Measurements from ENCODE around the gene LRRC75A. TPM values are rescaled to one million over a fixed set of nuclear protein-coding genes. Genes with fewer than 3 reads are reported as not detected.

LRRC75A gene
- total RNA-seq, 1 experiment from 2014 or later, result 15.8 TPM

DNA sequence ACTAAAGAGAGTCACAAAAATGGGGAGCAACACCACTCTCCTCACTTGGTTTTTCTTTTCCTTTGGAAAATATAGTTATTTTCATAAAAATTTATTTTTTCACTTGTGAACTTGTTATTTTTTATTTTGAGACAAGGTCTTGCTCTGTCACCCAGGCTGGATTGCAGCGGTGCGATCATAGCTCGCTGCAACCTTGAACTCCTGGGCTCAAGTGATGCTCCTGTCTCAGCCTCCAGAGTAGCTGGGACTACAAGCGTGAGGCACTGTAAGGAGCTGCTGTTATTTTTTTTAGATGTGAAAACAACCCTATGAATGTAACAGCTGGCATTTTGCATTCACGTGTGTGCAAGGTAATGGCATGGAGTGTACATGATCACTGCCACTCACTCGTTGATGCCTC is 24.9 kb downstream of the LRRC75A start:
- TF ChIP-seq EZH2 (IDR thresholded peaks at IDR 0.05; ENCODE audit: low read depth), result no peak
- TF ChIP-seq, protein P1, sequence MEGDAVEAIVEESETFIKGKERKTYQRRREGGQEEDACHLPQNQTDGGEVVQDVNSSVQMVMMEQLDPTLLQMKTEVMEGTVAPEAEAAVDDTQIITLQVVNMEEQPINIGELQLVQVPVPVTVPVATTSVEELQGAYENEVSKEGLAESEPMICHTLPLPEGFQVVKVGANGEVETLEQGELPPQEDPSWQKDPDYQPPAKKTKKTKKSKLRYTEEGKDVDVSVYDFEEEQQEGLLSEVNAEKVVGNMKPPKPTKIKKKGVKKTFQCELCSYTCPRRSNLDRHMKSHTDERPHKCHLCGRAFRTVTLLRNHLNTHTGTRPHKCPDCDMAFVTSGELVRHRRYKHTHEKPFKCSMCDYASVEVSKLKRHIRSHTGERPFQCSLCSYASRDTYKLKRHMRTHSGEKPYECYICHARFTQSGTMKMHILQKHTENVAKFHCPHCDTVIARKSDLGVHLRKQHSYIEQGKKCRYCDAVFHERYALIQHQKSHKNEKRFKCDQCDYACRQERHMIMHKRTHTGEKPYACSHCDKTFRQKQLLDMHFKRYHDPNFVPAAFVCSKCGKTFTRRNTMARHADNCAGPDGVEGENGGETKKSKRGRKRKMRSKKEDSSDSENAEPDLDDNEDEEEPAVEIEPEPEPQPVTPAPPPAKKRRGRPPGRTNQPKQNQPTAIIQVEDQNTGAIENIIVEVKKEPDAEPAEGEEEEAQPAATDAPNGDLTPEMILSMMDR (conservative IDR thresholded peaks at IDR 0.05), result no peak
- no peak overlapping the region for H3K4me2 ChIP-seq
- POLR2A ChIA-PET (ENCODE audit: unreplicated experiment), result no interaction called here
- no peak overlapping the region for H3K4me3 ChIP-seq
- CTCF ChIA-PET, result no interaction called here
- H3K36me3 ChIP-seq (ENCODE audit: low read depth), result no peaks in the 10 kb centered on the region
- H3F3A ChIP-seq (ENCODE audit: insufficient read depth, low read depth), result no peaks in the 10 kb centered on the region
- H2AFZ ChIP-seq, result no peak overlapping the region
- H4K20me1 ChIP-seq (ENCODE audit: insufficient read depth), result no peaks in the 10 kb centered on the region
- DNase-seq, result no peak
- H3K9me2 ChIP-seq (ENCODE audit: insufficient read depth), result no peaks in the 10 kb centered on the region
- H3K27ac ChIP-seq, result no peak overlapping the region
- BruUV-seq (replicated peaks), result no TSS peak
- no peaks in the 10 kb centered on the region for H3K27me3 ChIP-seq (ENCODE audit: insufficient read depth, low read depth)
- H3K4me1 ChIP-seq (replicated peaks; ENCODE audit: insufficient read depth), result no peaks in the 10 kb centered on the region; the same call in 1 of the 2 replicates
- intact Hi-C loops (cut with micrococcal nuclease; ENCODE audit: unreplicated experiment), result no loop called here
- H3K9me3 ChIP-seq (ENCODE audit: insufficient read depth, low read depth), result no peaks in the 10 kb centered on the region
- no peaks in the 10 kb centered on the region for H3K79me2 ChIP-seq (ENCODE audit: low read depth)

- TF ChIP-seq, protein P1 (conservative IDR thresholded peaks at IDR 0.05), result no peak
- TF ChIP-seq EZH2 (IDR thresholded peaks at IDR 0.05; ENCODE audit: low read depth), result no peak
- Histone ChIP-seq H3K4me1 (replicated peaks; ENCODE audit: insufficient read depth) (no peaks in the 10 kb centered on the region; the same call in 1 of the 2 replicates), H3K4me2 (no peak overlapping the region), H3K4me3 (no peak overlapping the region), H3K27ac (no peak overlapping the region), H3K79me2 (ENCODE audit: low read depth) (no peaks in the 10 kb centered on the region), H4K20me1 (ENCODE audit: insufficient read depth) (no peaks in the 10 kb centered on the region), H3K9me3 (ENCODE audit: insufficient read depth, low read depth) (no peaks in the 10 kb centered on the region), H3K36me3 (ENCODE audit: low read depth) (no peaks in the 10 kb centered on the region), H3F3A (ENCODE audit: insufficient read depth, low read depth) (no peaks in the 10 kb centered on the region), H3K27me3 (ENCODE audit: insufficient read depth, low read depth) (no peaks in the 10 kb centered on the region), H3K9me2 (ENCODE audit: insufficient read depth) (no peaks in the 10 kb centered on the region), H2AFZ (no peak overlapping the region)
- no peak for DNase-seq
- intact Hi-C loops (cut with micrococcal nuclease; ENCODE audit: unreplicated experiment), result no loop called here
- BruUV-seq (replicated peaks), result no TSS peak
- POLR2A ChIA-PET (ENCODE audit: unreplicated experiment), result interaction anchor here (0.6 kb wide), 1 partner anchor 815 kb away, joined by 7 read pairs; no protein-coding TSS in a partner anchor
- CTCF ChIA-PET, result no interaction called here
These were observed 25.6 kb downstream of the LRRC75A start for GRCh38 chr17:16466407-16466806.

- no TSS peak for BruUV-seq (replicated peaks)
- POLR2A ChIA-PET (ENCODE audit: unreplicated experiment), result interaction anchor here (0.6 kb wide), 2 partner anchors 12 to 814 kb away, joined by 3 to 7 read pairs; no protein-coding TSS in a partner anchor
- peak in 1 of 2 experiments; percentile 77 for DNase-seq
- no peaks in the 10 kb centered on the region for H3K36me3 ChIP-seq (ENCODE audit: low read depth)
- H3F3A ChIP-seq (ENCODE audit: insufficient read depth, low read depth), result no peaks in the 10 kb centered on the region
- H3K4me3 ChIP-seq, result no peak overlapping the region
- no peaks in the 10 kb centered on the region for H3K9me2 ChIP-seq (ENCODE audit: insufficient read depth)
- intact Hi-C loops (cut with micrococcal nuclease; ENCODE audit: unreplicated experiment), result no loop called here
- no peaks in the 10 kb centered on the region for H3K27me3 ChIP-seq (ENCODE audit: insufficient read depth, low read depth)
- no peak overlapping the region for H2AFZ ChIP-seq
- H3K27ac ChIP-seq, result no peak overlapping the region
- no peaks in the 10 kb centered on the region for H3K79me2 ChIP-seq (ENCODE audit: low read depth)
- H3K9me3 ChIP-seq (ENCODE audit: insufficient read depth, low read depth), result no peaks in the 10 kb centered on the region
- CTCF ChIA-PET, result no interaction called here
- no peak for TF ChIP-seq EZH2 (IDR thresholded peaks at IDR 0.05; ENCODE audit: low read depth)
- TF ChIP-seq, protein P1 (conservative IDR thresholded peaks at IDR 0.05), result no peak
- H4K20me1 ChIP-seq (ENCODE audit: insufficient read depth), result no peaks in the 10 kb centered on the region
- H3K4me2 ChIP-seq, result no peak overlapping the region
- no peaks in the 10 kb centered on the region; the same call in 1 of the 2 replicates for H3K4me1 ChIP-seq (replicated peaks; ENCODE audit: insufficient read depth)
These were observed 26.1 kb downstream of the LRRC75A start for GRCh38 chr17:16465861-16466338.
